Subcutaneous abdominal adipose tissue (tissue), 5 donors: ENCODE measurements around the gene RBM20.

Source experiments
- H3K27ac ChIP-seq: one replicate; pipeline ENCODE4 v1.7.0; 2013; ENCODE audit warnings: low read depth, mild to moderate bottlenecking, inconsistent platforms, low read length, moderate library complexity
- H3K27me3 ChIP-seq, 5 donors: one replicate each; pipeline ENCODE4 v1.7.0; 2013; ENCODE audit warnings: low read length in 5 of 5, inconsistent platforms in 1 of 5; ENCODE audit not compliant: control insufficient read depth in 5 of 5, insufficient read depth in 4 of 5
- H3K36me3 ChIP-seq, 5 donors: one replicate each; pipeline ENCODE4 v1.7.0; 2013; ENCODE audit warnings: low read length in 5 of 5; ENCODE audit not compliant: control insufficient read depth in 5 of 5, insufficient read depth in 5 of 5
- H3K4me1 ChIP-seq, 5 donors: one replicate each; pipeline ENCODE4 v1.7.0; 2013; ENCODE audit warnings: low read length in 5 of 5, mild to moderate bottlenecking in 3 of 5, moderate library complexity in 1 of 5; ENCODE audit not compliant: control insufficient read depth in 5 of 5, insufficient read depth in 5 of 5
- H3K4me3 ChIP-seq, 5 donors: one replicate each; pipeline ENCODE4 v1.7.0; 2013; ENCODE audit warnings: low read length in 5 of 5, low read depth in 1 of 5
- H3K9ac ChIP-seq, 5 donors: one replicate each; pipeline ENCODE4 v1.7.0; 2013; ENCODE audit warnings: low read length in 5 of 5, mild to moderate bottlenecking in 4 of 5, moderate library complexity in 3 of 5
- H3K9me3 ChIP-seq, 5 donors: one replicate each; pipeline ENCODE4 v1.7.0; 2013; ENCODE audit warnings: low read length in 5 of 5; ENCODE audit not compliant: control insufficient read depth in 5 of 5
- donor health status: healthy.
- donor health status: healthy.
- donor health status: healthy.
- donor health status: healthy.
- donor health status: healthy.

Gene RBM20

DNA sequence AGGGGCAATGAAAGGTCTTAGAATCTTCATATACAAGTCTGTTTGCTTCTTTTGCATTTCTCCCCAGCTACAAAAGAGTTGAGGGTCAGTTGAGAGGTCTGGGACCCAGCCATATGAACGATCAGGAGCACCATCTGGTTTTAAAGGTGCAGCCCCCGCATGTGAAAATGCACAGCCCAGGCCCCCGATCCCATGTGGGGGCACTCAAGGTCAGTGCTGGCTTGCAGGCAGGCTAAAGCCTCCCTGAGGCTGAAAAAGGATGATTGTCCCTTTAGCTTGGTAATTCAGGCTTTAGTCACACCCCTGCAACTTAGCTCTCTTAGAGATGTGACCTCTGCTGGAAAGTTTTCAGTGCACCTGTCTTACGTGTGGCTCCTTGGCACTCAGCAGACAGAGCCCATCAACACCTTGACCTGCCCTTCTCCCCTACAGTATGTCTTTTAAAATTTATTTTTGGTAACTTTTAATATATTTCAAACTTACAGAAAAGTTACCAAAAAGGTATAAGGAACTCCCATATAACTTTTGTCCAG, 147.5 kb downstream of the RBM20 start:
- Histone ChIP-seq H3K4me1 (peaks cover 0 to 3% (median 0%) of the 10 kb centered on the region in 5 donors), H3K27me3 (no peaks in the 10 kb centered on the region), H3K27ac (no peak overlapping the region), H3K9ac (no peak overlapping the region), H3K9me3 (no peaks in the 10 kb centered on the region), H3K36me3 (no peaks in the 10 kb centered on the region), H3K4me3 (no peak overlapping the region)

DNA sequence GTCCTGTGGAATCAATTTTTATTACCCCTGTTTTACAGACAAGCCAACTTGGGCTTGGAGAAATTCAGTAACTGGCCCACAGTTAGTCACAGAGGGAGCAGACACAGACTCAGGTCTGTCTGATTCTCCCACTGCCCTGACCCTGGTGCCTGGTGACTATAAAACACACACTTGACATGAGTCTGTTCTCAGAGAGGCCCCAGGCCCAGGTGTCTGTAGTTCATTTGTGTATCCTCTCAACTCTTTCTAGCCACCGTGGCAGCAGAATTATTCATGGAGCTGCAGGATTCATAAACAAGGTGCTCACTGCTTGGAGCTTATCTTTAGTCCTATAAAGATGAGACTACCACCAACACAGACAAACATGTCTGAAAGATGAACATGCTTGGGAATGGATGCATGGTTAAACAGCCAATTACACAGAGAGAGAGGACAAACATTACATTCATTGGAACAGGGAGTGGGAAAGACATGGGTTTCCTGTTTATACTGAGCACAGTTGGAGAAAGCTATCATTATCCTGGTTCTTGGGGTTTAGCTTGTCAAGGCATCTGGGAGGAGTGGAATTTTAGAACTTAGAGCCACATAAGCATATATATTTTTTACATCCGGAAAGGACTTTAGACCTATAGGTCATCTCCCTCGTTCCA, 148.5 kb downstream of the RBM20 start:
- Histone ChIP-seq H3K27me3 (no peaks in the 10 kb centered on the region), H3K4me3 (no peak overlapping the region), H3K36me3 (no peaks in the 10 kb centered on the region), H3K9ac (no peak overlapping the region), H3K9me3 (no peaks in the 10 kb centered on the region), H3K27ac (no peak overlapping the region), H3K4me1 (peaks cover 0 to 3% (median 0%) of the 10 kb centered on the region in 5 donors)

DNA sequence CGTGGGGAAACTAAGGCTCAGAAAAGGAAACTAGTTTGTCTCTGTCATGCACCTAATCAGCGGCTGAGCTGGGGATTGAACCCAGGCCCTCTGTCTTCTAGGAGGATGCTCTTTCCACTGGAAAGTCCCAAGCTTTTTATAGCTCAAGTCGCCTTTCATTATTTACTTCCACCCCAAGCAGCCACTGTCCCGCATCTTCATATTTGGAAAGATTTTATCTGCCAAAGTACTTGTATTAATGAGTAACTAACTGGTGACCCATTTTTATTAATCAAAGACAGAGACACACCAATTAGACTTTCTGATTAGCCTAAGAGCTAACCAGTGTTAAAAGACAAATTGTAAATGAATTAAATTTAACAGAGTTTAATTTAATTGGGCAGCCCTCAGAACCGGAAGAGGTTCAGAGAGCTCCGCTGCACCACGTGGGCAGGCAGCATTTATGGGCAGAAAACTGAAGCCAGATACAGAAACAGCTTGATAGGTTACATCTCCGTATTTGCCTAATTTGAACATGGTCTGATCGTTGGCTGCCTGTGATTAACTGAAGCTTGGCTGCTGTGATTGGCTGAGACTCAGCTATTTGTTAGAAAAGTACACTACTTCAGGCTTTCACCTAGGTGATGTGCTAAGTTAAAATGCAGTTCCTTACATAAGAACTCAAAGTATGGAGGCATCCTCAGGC, 149.1 kb downstream of the RBM20 start:
- H3K4me3 ChIP-seq = no peak overlapping the region
- H3K27ac ChIP-seq = no peak overlapping the region

DNA sequence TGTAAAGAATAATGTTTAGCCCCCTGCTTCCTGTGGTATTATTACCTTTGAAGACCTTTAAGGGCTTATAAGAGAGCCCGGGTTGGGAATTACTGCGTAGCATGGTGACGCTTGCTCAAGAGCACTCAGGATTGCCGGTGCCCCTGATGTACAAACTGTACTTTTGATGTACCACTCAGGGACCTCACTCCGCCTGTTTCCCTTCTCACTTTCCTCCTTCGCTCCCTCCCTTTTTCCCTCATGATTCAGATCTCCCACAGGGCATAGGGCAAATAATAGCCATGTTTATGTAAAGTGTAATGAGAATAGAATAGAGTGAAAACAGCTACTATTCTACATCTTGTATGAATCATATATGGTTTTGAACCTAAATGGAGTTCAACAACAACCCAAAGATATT, 149.8 kb downstream of the RBM20 start:
- Histone ChIP-seq H3K36me3 (no peaks in the 10 kb centered on the region), H3K4me1 (peaks cover 0 to 3% (median 0%) of the 10 kb centered on the region in 5 donors), H3K9ac (no peak overlapping the region), H3K4me3 (no peak overlapping the region), H3K27me3 (no peaks in the 10 kb centered on the region), H3K27ac (no peak overlapping the region), H3K9me3 (no peaks in the 10 kb centered on the region)

More for the DNA sequence above, 149.1 kb downstream of the RBM20 start:
- no peaks in the 10 kb centered on the region for H3K27me3 ChIP-seq
- H3K9me3 ChIP-seq = no peaks in the 10 kb centered on the region
- H3K4me1 ChIP-seq = peaks cover 0 to 3% (median 0%) of the 10 kb centered on the region in 5 donors
- no peak overlapping the region for H3K9ac ChIP-seq
- H3K36me3 ChIP-seq = no peaks in the 10 kb centered on the region

DNA sequence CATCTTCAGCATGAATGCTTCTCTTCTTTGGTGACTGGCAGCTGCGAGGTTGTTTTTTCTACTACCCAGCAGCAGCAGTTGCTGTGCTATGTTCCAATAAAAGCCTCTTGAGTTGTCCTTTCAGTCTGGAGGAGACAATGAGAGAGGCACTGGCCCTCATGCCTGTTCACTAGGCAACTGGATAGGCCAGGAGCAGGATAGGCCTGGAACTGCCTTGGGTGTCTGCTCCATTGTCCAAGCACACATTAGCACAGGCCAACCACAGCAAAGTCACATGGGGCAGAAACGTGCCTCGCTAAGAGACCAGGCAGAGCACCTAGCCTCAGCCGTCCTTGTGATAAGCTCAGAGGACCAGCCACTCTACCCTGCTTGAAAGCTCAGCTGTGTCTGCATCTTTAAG, 150.7 kb downstream of the RBM20 start:
- H3K4me3 ChIP-seq = no peak overlapping the region
- no peaks in the 10 kb centered on the region for H3K27me3 ChIP-seq
- no peak overlapping the region for H3K9ac ChIP-seq
- no peaks in the 10 kb centered on the region for H3K9me3 ChIP-seq
- no peak overlapping the region for H3K27ac ChIP-seq
- H3K36me3 ChIP-seq = no peaks in the 10 kb centered on the region
- H3K4me1 ChIP-seq = peaks cover 0 to 3% (median 0%) of the 10 kb centered on the region in 5 donors

DNA sequence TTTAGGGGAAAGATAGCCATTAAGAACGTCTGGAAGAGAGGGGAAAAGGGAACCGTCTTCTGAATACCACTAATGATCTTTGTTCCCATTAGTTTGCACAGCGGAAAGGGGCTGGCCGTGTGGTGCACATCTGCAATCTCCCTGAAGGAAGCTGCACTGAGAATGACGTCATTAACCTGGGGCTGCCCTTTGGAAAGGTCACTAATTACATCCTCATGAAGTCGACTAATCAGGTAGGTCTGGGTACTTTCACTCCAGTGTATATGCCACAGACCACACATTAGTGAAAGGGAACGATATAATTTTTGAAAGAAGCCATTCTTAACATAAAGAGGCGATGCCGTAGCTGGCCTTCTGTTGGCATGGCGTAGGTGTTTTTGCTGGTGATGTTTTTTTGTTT, 153.3 kb downstream of the RBM20 start:
- Histone ChIP-seq H3K27ac (no peak overlapping the region), H3K9ac (no peak overlapping the region), H3K27me3 (no peaks in the 10 kb centered on the region), H3K4me1 (peaks cover 0 to 8% (median 2%) of the 10 kb centered on the region in 5 donors), H3K36me3 (no peaks in the 10 kb centered on the region), H3K4me3 (no peak overlapping the region), H3K9me3 (no peaks in the 10 kb centered on the region)

DNA sequence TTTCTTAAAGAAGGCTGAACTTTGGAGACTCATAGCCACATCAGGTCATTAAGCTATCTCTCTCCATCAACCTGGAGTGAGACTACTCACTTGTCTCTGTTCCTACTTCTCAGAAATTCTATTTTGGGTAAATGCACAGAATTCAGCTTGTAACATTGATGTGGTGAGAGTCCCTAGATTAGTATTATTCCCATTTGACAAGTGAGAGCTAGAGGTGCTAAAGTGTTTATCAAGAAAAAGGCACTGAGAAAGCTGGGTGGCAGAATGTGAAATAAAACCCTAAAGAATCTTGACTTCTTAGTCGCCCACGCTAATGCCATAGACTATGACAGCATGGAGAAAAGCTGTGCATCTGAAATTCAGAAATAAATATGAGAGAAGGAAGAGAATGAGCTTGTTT, 154.2 kb downstream of the RBM20 start:
- Histone ChIP-seq H3K27ac (no peak overlapping the region), H3K4me3 (no peak overlapping the region), H3K27me3 (no peaks in the 10 kb centered on the region), H3K4me1 (peaks cover 4 to 18% (median 11%) of the 10 kb centered on the region in 5 donors), H3K9ac (no peak overlapping the region), H3K9me3 (no peaks in the 10 kb centered on the region), H3K36me3 (no peaks in the 10 kb centered on the region)

DNA sequence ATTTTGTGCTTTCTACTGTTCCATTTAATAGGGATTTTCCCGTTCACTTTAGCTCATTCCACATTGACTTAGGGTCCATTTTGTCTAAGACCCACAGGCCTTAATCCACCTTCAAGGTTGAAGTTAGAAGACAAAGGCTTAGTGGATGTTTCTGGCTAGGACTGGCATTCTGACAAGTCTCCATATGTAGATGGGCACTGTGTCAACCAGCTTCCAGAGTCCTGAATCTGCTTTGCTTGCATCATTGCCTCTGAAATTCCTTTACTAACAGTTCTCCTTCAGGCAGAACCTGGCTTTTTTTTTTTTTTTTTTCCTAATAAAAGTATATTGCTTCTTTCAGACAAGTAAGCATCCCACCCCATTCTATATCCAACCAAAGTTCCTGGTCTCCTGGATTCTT, 158.0 kb downstream of the RBM20 start:
- Histone ChIP-seq H3K9me3 (no peaks in the 10 kb centered on the region), H3K4me3 (no peak overlapping the region), H3K4me1 (peaks cover 4 to 24% (median 20%) of the 10 kb centered on the region in 5 donors), H3K9ac (no peak overlapping the region), H3K36me3 (no peaks in the 10 kb centered on the region), H3K27ac (no peak overlapping the region), H3K27me3 (no peaks in the 10 kb centered on the region)

DNA sequence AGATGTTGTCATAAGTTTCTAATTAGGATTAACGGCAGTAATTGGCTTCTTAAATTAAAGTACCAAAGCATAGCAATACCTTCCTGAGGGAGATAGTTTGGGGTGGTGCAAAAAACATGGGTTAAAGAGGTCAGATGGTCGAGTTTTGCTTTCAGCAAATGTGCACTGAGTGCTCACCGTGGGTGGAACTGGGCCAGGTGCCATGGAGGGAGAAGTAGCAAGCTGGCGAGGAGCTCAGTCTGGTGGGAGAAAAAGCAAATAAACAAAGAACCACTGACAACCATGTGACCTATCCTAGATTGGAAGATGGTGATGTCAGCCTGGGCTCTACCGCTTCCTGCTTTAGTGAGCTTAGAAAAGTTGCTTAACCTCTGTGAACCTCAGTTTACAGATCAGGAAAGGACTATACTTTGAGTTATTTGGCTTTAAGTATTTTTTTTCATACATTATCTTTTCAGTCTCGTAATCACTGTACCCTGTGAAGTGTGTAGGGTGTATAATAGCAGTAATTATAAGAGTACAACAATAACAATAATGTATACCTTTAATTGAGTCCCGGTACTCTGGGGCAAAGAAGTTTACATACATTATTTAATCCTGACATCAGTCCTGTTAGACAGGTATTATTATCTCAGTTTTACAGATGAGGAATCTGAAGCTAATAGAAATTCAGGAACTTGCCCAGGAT, 158.6 kb downstream of the RBM20 start:
- Histone ChIP-seq H3K27me3 (no peaks in the 10 kb centered on the region), H3K4me3 (peak overlapping the region in 3 of 5 donors; percentile 14 to 41 (median 30)), H3K36me3 (no peaks in the 10 kb centered on the region), H3K27ac (no peak overlapping the region), H3K9me3 (no peaks in the 10 kb centered on the region), H3K4me1 (peaks cover 4 to 24% (median 20%) of the 10 kb centered on the region in 5 donors), H3K9ac (no peak overlapping the region)

DNA sequence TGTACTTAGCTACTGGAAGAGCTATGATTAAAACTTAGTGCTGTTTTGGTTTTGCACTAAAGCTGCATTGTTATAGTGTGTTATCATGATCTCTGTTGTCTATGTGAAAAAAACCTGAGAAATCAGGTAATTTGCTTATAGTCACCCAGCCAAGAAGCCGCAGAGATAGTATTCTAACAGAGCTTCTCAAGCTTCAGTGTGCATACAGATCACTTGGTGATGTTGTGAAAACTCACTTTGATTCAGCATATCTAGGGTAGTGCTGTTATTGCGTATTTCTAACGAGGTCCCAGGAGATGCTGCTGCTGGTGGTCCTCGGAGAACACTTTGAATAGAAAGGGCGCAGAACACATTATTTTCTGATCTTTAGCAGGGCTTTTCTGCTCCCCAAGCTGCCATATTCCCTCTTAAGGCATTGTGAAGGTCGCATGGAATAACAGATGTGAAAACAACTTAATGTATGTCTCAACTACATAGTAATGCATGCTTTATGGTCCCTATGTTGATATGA, 159.2 kb downstream of the RBM20 start:
- H3K27me3 ChIP-seq = no peaks in the 10 kb centered on the region
- H3K4me1 ChIP-seq = peaks cover 4 to 24% (median 20%) of the 10 kb centered on the region in 5 donors
- H3K9me3 ChIP-seq = no peaks in the 10 kb centered on the region
- no peak overlapping the region for H3K9ac ChIP-seq
- H3K4me3 ChIP-seq = no peak overlapping the region
- H3K27ac ChIP-seq = no peak overlapping the region
- H3K36me3 ChIP-seq = no peaks in the 10 kb centered on the region
